RPMI7951 (cell line): ENCODE measurements around the gene LMF1. TPM values are rescaled to one million over a fixed set of nuclear protein-coding genes. Genes with fewer than 3 reads are reported as not detected.
"Not testable (repeated sequence)": the region's sequence is repeated elsewhere in the genome, so short reads cannot be mapped to it uniquely, and the experiment has no call there.

Source experiments
- DNase-seq: peaks from one replicate; pipeline ENCODE4 v3.0.0-alpha.2; 2012; ENCODE audit warnings: low read depth
- total RNA-seq: library from RNA; depleted of rRNA; stranded (reverse); fragments of >200 nt; shearing (Covaris generic); gene quantifications from 2 replicates; pipeline ENCODE4 v1.2.3, GENCODE V29; 2014

LMF1 gene
- total RNA-seq, 1 experiment from 2014 or later: 16.0 TPM

- DNase-seq: not testable (repeated sequence)
Observed at GRCh38 chr16:950733-951573, 19.8 kb downstream of the LMF1 start.

GRCh38 chr16:948767-949166 is 22.0 kb downstream of the LMF1 start:
- DNase-seq: not testable (repeated sequence)

- DNase-seq: not testable (repeated sequence)
Observed at GRCh38 chr16:947922-948303, 22.9 kb downstream of the LMF1 start.

GRCh38 chr16:947255-947921 is 23.4 kb downstream of the LMF1 start:
- DNase-seq: no peak

GRCh38 chr16:946048-946395 is 24.8 kb downstream of the LMF1 start:
- DNase-seq: no peak

GRCh38 chr16:945271-946047 is 25.3 kb downstream of the LMF1 start:
- DNase-seq: no peak

GRCh38 chr16:943971-944370 is 26.8 kb downstream of the LMF1 start:
- no peak for DNase-seq

GRCh38 chr16:942436-943060 is 28.2 kb downstream of the LMF1 start:
- no peak for DNase-seq

- DNase-seq: no peak
Observed at GRCh38 chr16:939941-940340, 30.8 kb downstream of the LMF1 start.

- DNase-seq: no peak
Observed at GRCh38 chr16:939311-939710, 31.5 kb downstream of the LMF1 start.

- no peak for DNase-seq
Observed at GRCh38 chr16:938752-939151, 32.0 kb downstream of the LMF1 start.

- no peak for DNase-seq
Observed at GRCh38 chr16:938136-938535, 32.6 kb downstream of the LMF1 start.

- DNase-seq: no peak
Observed at GRCh38 chr16:937723-938122, 33.1 kb downstream of the LMF1 start.

- no peak for DNase-seq
Observed at GRCh38 chr16:937311-937710, 33.5 kb downstream of the LMF1 start.

- no peak for DNase-seq
Observed at GRCh38 chr16:935684-936083, 35.1 kb downstream of the LMF1 start.

- DNase-seq: no peak
Observed at GRCh38 chr16:934178-934577, 36.6 kb downstream of the LMF1 start.

- no peak for DNase-seq
Observed at GRCh38 chr16:933581-933980, 37.2 kb downstream of the LMF1 start.

- no peak for DNase-seq
Observed at GRCh38 chr16:932831-933330, 37.9 kb downstream of the LMF1 start.

- no peak for DNase-seq
Observed at GRCh38 chr16:931626-932500, 38.9 kb downstream of the LMF1 start.

- no peak for DNase-seq
Observed at GRCh38 chr16:931171-931570, 39.6 kb downstream of the LMF1 start.

- no peak for DNase-seq
Observed at GRCh38 chr16:930511-930910, 40.3 kb downstream of the LMF1 start.
